GM10248 (cell line): Measurements from ENCODE around the gene EXOC6.

Source experiments
- CTCF ChIA-PET: fragments of 300-600 bp; sonication (Branson Sonifier 250); formaldehyde crosslinking; extraction: SDS; loops from one replicate; lab custom pipeline; 2021; ENCODE audit warnings: antibody characterized with exemption; lab: Yijun Ruan, JAX
- POLR2A ChIA-PET: fragments of 350-650 bp; sonication (Branson Sonifier 250); formaldehyde crosslinking; extraction: SDS; loops from one replicate; lab custom pipeline; 2020; ENCODE audit warnings: antibody characterized with exemption; lab: Yijun Ruan, JAX
- DNase-seq: peaks from one replicate; pipeline ENCODE4 v3.0.0; 2012; ENCODE audit errors: extremely low spot score
- TF ChIP-seq, protein P1 (sequence below): IDR thresholded peaks from 2 replicates; pipeline ENCODE4 v1.5.1; 2012; ENCODE audit warnings: mild to moderate bottlenecking, low read depth; ENCODE audit errors: extremely low read depth, missing control alignments, control extremely low read depth

EXOC6 gene

DNA sequence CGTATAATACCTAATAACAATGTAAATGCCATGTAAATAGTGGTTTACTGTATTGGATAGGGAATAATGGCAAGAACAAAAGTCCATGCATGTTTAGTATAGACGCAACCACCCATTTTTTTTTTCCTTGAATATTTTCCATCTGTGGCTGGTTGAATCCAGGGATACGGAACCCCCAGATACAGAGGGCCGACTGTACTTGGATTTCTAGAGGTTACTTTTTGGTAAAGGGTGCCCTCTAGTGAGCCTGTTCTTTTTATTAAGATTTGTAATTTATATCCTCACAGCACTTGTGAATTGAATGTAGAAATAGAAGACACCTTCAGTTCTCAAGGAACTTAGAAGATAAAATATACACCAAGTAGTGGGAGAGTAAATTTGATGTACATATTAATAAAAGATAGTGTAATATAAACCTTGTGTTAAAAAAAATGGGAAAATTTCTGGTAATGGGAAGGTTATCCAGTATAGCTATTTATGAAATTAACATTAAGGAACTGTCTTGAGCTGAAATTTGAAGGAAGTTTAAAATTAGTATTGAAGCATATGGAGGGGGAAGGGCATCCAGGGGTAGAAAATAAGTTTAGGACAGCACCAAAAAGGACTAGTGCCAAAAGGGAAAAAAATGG is 32.0 kb downstream of the EXOC6 start:
- CTCF ChIA-PET = interaction anchor here (0.6 to 1.6 kb wide), 9 partner anchors 19 to 477 kb away, joined by 3 to 16 read pairs (median 4); partner anchors contain the start of gene EXOC6
- DNase-seq = no peak
- TF ChIP-seq, protein P1, sequence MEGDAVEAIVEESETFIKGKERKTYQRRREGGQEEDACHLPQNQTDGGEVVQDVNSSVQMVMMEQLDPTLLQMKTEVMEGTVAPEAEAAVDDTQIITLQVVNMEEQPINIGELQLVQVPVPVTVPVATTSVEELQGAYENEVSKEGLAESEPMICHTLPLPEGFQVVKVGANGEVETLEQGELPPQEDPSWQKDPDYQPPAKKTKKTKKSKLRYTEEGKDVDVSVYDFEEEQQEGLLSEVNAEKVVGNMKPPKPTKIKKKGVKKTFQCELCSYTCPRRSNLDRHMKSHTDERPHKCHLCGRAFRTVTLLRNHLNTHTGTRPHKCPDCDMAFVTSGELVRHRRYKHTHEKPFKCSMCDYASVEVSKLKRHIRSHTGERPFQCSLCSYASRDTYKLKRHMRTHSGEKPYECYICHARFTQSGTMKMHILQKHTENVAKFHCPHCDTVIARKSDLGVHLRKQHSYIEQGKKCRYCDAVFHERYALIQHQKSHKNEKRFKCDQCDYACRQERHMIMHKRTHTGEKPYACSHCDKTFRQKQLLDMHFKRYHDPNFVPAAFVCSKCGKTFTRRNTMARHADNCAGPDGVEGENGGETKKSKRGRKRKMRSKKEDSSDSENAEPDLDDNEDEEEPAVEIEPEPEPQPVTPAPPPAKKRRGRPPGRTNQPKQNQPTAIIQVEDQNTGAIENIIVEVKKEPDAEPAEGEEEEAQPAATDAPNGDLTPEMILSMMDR = peak; percentile 37
- POLR2A ChIA-PET = no interaction called here

DNA sequence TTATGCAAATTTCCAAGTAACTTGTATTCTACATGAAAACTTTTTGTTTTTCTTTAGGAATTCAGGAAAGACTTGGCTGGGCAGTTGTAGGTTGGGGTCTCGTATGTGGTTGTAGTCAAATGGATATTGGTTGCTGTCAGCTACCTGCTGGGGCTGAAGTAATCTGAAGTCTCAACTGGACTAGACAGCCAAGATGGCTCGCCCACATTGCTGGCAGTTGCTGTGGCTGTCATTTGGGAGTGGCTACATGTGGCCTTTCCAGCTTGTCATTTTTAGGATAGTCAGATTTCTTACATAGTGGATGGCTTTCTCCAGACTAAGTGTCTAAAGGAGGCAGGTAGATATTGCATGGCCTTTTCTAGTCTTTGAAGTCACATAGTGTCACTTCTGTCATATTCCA is 32.6 kb downstream of the EXOC6 start:
- DNase-seq = no peak
- POLR2A ChIA-PET = no interaction called here
- CTCF ChIA-PET = interaction anchor here (0.6 to 1.6 kb wide), 10 partner anchors 17 to 477 kb away, joined by 3 to 16 read pairs (median 4); partner anchors contain the start of gene EXOC6
- TF ChIP-seq, protein P1 = no peak

DNA sequence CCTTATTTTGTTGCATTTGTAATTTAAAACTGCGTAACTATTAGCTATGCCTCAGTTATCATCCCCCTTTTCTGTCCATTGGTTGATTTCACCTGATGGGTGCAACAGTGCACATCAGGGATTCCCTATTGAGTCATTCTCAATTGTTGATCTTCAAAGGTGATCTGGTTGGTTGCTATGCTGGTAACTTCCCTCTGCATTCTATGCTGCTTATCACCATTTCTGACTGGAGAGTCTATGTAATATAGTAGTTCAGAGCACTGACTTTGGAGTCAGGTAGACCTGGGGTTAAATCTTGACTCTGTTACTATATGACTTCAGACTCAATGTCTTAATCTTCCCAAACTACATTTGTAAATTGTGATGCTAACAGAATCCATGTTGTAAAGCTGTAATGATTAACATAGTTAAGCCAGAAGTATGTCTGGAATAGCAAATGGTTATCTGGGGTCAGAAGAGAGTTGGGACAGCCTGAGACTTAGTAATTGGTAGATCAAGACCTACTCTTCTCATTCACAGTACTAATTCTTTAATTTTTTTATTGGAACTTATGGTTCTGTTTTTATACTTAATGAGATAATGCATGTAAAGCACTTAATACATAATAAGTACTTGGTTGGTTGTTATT is 38.1 kb downstream of the EXOC6 start:
- ChIA-PET CTCF (interaction anchor here (0.6 to 2.7 kb wide), 12 partner anchors 10 to 591 kb away, joined by 3 to 14 read pairs (median 4); no protein-coding TSS in a partner anchor), POLR2A (no interaction called here)
- no peak for DNase-seq
- TF ChIP-seq, protein P1 = no peak

DNA sequence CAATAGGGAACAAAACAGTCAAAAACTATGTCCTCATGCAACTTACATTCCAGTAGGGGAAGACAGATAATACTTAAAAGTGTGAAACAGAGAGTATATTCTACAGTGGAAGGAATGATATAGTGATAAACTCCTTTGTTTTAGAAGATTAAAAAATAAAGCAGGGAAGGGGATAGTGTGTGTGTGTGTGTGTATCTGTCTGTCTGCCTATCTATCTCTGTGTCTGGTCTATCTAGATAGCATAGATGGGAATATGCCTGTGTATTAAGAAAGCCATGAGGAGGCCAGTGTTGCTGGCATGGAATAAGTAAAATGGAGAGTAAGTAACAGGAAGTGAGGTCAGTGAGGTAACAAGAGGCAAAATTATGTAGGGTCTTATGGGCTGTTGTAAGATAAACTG is 42.2 kb downstream of the EXOC6 start:
- POLR2A ChIA-PET = no interaction called here
- CTCF ChIA-PET = interaction anchor here (0.9 to 1.9 kb wide), 2 partner anchors 47 to 48 kb away, joined by 3 to 4 read pairs; no protein-coding TSS in a partner anchor
- TF ChIP-seq, protein P1 = no peak
- DNase-seq = no peak

DNA sequence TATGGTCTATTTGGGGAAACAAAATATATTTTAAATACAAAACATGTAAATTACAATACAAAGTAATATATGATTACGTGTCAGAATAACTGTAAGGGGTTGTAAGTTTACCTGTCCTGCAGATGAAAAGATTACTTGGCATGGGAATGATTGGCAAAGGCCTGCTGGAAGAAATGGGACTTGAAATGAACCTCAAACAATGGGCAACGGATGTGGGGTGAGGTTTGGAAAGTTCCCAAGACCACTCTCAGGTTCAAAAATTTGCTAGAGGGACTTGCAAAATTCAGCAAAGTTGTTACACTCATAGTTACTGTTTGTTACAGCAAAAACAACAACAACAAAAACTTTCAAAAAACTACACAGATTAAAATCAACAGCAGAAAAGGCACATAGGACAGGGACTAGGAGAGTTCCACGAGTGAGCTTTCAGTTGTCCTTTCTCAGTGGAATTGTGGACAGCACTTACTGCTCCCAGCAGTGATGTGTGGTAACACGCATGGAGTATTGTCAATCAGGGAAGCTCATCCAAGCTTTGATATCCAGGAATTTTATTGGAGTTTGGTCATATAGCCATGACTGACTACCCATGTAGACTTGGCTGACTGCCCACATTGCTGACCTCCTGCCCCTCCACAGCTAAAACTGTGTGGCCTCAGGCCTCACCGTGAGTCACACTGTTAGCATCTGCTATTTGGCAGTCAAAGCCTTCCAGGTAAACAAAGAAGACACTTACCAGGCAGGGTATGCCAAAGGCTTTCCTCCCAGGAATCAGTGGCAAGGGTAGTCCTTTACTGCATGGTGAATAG is 43.8 kb downstream of the EXOC6 start:
- ChIA-PET CTCF (interaction anchor here (0.7 to 2.6 kb wide), 6 partner anchors 9 to 188 kb away, joined by 3 to 8 read pairs (median 4); no protein-coding TSS in a partner anchor), POLR2A (no interaction called here)
- DNase-seq = no peak
- TF ChIP-seq, protein P1 = no peak

DNA sequence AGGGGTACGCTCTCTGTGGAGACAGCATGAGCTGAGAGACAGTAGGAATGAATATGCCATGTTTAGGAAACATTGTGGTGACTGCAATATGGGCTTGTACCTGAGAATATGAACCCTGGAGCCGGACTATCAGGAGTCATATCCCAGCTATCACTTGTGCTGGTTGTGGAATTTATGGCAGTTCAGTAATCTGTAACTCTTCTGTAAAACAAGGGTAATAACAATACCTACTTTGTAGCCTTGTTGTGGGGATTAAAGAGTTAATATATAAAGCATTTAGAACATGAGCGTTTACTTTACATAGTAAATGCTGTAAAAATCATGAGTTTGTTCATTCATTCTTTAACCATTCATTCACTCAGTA is 44.4 kb downstream of the EXOC6 start:
- POLR2A ChIA-PET = no interaction called here
- TF ChIP-seq, protein P1 = no peak
- CTCF ChIA-PET = interaction anchor here (0.7 to 2.6 kb wide), 7 partner anchors 8 to 187 kb away, joined by 3 to 8 read pairs (median 3); no protein-coding TSS in a partner anchor
- DNase-seq = no peak
